Measurements from ENCODE around the gene HES2.
A peak's percentile ranks its signal among the peaks of the same experiment; 100 is the strongest.

Gene HES2

DNA sequence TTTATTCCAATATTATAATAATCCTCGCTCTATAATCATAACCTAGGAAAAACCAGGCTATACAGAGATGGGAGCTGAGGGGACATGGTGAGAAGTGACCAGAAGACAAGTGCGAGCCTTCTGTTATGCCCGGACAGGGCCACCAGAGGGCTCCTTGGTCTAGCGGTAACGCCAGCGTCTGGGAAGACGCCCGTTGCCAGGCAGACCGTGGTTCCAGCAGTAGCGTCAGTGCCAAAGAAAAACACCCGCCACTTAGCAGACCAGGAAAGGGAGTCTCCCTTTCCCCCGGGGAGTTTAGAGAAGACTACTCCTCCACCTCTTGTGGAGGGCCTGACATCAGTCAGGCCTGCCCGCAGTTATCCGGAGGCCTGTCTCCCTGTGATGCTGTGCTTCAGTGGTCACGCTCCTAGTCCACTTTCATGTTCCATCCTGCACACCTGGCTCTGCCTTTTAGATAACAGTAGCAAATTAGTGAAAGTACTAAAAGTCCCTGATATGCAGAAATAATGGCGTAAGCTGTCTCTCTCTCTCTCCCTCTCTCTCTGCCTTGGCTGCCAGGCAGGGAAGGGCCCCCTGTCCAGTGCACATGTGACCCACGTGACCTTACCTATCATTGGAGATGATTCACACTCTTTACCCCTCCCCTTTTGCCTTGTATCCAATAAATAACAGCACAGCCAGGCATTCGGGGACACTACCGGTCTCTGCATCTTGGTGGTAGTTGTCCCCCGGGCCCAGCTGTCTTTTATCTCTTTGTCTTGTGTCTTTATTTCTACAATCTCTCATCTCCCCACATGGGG, 56.4 kb downstream of the HES2 start:
- TF ChIP-seq, protein P1, sequence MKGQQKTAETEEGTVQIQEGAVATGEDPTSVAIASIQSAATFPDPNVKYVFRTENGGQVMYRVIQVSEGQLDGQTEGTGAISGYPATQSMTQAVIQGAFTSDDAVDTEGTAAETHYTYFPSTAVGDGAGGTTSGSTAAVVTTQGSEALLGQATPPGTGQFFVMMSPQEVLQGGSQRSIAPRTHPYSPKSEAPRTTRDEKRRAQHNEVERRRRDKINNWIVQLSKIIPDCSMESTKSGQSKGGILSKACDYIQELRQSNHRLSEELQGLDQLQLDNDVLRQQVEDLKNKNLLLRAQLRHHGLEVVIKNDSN (IDR thresholded peaks at IDR 0.05): peak; percentile 71
- peak; percentile 61 for TF ChIP-seq RAD21 (IDR thresholded peaks at IDR 0.05; ENCODE audit: low read depth)
